GM12878 (cell line): ENCODE measurements around the gene BPIFB4. TPM values are rescaled to one million over a fixed set of nuclear protein-coding genes. Genes with fewer than 3 reads are reported as not detected.

Experiments
- ATAC-seq: fragments of 200-7000 bp; cut with Tn5 transposase; 3 replicates; pipeline ENCODE4 v1.9.1; 2020; ENCODE audit warnings: mild to moderate bottlenecking, moderate library complexity
- BruUV-seq: library from RNA; stranded (reverse); fragments of 400-500 nt; replicated peaks from 2 replicates; lab custom pipeline; 2021; lab: Mats Ljungman, UMichigan
- CTCF ChIA-PET: fragments of 300-600 bp; sonication (Branson Sonifier 250); formaldehyde crosslinking; extraction: SDS; loops from one replicate; lab custom pipeline; 2021; ENCODE audit warnings: inconsistent platforms; lab: Yijun Ruan, JAX
- POLR2A ChIA-PET: fragments of 350-600 bp; formaldehyde crosslinking; extraction: SDS; loops from one replicate; lab custom pipeline; 2021; ENCODE audit warnings: inconsistent platforms; lab: Charles Lee
- RAD21 ChIA-PET: fragments of 300-600 bp; sonication (Branson Sonifier 250); formaldehyde crosslinking; loops from one replicate; lab custom pipeline; 2023; ENCODE audit warnings: antibody characterized with exemption; ENCODE audit not compliant: unreplicated experiment; lab: Charles Lee
- SMC1A ChIA-PET: fragments of 300-600 bp; sonication (Branson Sonifier 250); formaldehyde crosslinking; loops from one replicate; lab custom pipeline; 2023; ENCODE audit not compliant: unreplicated experiment, uncharacterized antibody; lab: Charles Lee
- DNase-seq: peaks from one replicate; pipeline ENCODE4 v3.0.0-alpha.2; 2011; ENCODE audit warnings: low read depth, low spot score
- FAIRE-seq: peaks from 3 replicates; lab custom pipeline; 2011; peaks lifted over from hg19 to GRCh38; lab: Jason Lieb, UNC
- H2AFZ ChIP-seq: 2 replicates; pipeline ENCODE4 v1.6.0; 2011; ENCODE audit warnings: low read depth, low read length, control low read depth; ENCODE audit not compliant: control insufficient read depth
- H3K27ac ChIP-seq: 2 replicates; pipeline ENCODE4 v1.5.1; 2011; ENCODE audit warnings: control low read depth; ENCODE audit not compliant: control insufficient read depth, insufficient read depth
- H3K27me3 ChIP-seq, 2 experiments: replicated peaks in 1 of 2; 2 replicates each; pipeline versions ENCODE4 v1.6.0 to v1.6.1; 2011; ENCODE audit warnings: low read length in 1 of 2; ENCODE audit not compliant: control insufficient read depth in 2 of 2, insufficient read depth in 2 of 2
- H3K36me3 ChIP-seq, 2 experiments: 2 replicates each; pipeline ENCODE4 v1.5.1; 2011; ENCODE audit warnings: low read length in 1 of 2; ENCODE audit not compliant: control insufficient read depth in 2 of 2, insufficient read depth in 2 of 2
- H3K4me1 ChIP-seq: 2 replicates; pipeline ENCODE4 v1.6.1; 2011; ENCODE audit warnings: mild to moderate bottlenecking, low read length, moderate library complexity, mixed read lengths; ENCODE audit not compliant: control insufficient read depth, insufficient read depth
- H3K4me2 ChIP-seq: 2 replicates; pipeline ENCODE4 v1.6.0; 2011; ENCODE audit warnings: control low read depth; ENCODE audit not compliant: control insufficient read depth, insufficient read depth
- H3K4me3 ChIP-seq: fragments of 200-600 bp; sonication (generic); 2 replicates; pipeline ENCODE4 v1.5.1; 2016
- H3K79me2 ChIP-seq: 2 replicates; pipeline ENCODE4 v1.6.0; 2011; ENCODE audit warnings: low read length; ENCODE audit not compliant: control insufficient read depth, insufficient read depth
- H3K9ac ChIP-seq: 2 replicates; pipeline ENCODE4 v1.8.0; 2011; ENCODE audit warnings: low read length, control low read depth, mixed read lengths; ENCODE audit not compliant: control insufficient read depth, insufficient read depth
- H3K9me3 ChIP-seq: replicated peaks from 3 replicates; pipeline ENCODE4 v1.5.1; 2011; ENCODE audit warnings: mild to moderate bottlenecking, low read length; ENCODE audit not compliant: control insufficient read depth, insufficient read depth
- H4K20me1 ChIP-seq: 2 replicates; pipeline ENCODE4 v1.6.0; 2011; ENCODE audit not compliant: control insufficient read depth, insufficient read depth
- BACH1 ChIP-seq: fragments of 450-650 bp; IDR thresholded peaks from 2 replicates; pipeline ENCODE4 v1.6.1; 2017; ENCODE audit warnings: mild to moderate bottlenecking, borderline replicate concordance
- CHD2 ChIP-seq: IDR thresholded peaks from 2 replicates; pipeline ENCODE4 v1.6.1; 2011; ENCODE audit warnings: low read depth, low read length, improper control_type of control experiment, borderline replicate concordance
- DPF2 ChIP-seq: fragments of 450-650 bp; IDR thresholded peaks from 2 replicates; pipeline ENCODE4 v1.6.1; 2017; ENCODE audit warnings: mild to moderate bottlenecking
- EED ChIP-seq: sonication (generic); IDR thresholded peaks from 2 replicates; pipeline ENCODE4 v1.6.1; 2016; ENCODE audit warnings: antibody characterized with exemption, low read depth
- FOS ChIP-seq: IDR thresholded peaks from 3 replicates; pipeline ENCODE4 v1.6.1; 2011; ENCODE audit warnings: borderline replicate concordance; ENCODE audit not compliant: insufficient read length; ENCODE audit errors: extremely low read depth
- FOXK2 ChIP-seq: fragments of 450-650 bp; IDR thresholded peaks from 2 replicates; pipeline ENCODE4 v1.6.1; 2017; ENCODE audit warnings: mild to moderate bottlenecking, moderate library complexity
- LARP7 ChIP-seq: fragments of 450-650 bp; IDR thresholded peaks from 2 replicates; pipeline ENCODE4 v1.6.1; 2017; ENCODE audit warnings: mild to moderate bottlenecking
- MAX ChIP-seq: IDR thresholded peaks from 2 replicates; pipeline ENCODE4 v1.6.1; 2012; ENCODE audit warnings: low read depth, low read length, improper control_type of control experiment
- MTA3 ChIP-seq: IDR thresholded peaks from 2 replicates; pipeline ENCODE4 v1.6.1; 2012; ENCODE audit warnings: low read length, inconsistent platforms, borderline replicate concordance
- PAX8 ChIP-seq: fragments of 450-650 bp; IDR thresholded peaks from 2 replicates; pipeline ENCODE4 v1.6.1; 2017; ENCODE audit warnings: mild to moderate bottlenecking, moderate library complexity
- RAD51 ChIP-seq: fragments of 450-650 bp; IDR thresholded peaks from 2 replicates; pipeline ENCODE4 v1.6.1; 2016; ENCODE audit warnings: moderate library complexity, mild to moderate bottlenecking, inconsistent platforms
- RCOR1 ChIP-seq: conservative IDR thresholded peaks from 2 replicates; pipeline ENCODE4 v1.6.1; 2012; ENCODE audit warnings: low read depth, low read length, improper control_type of control experiment
- SIN3A ChIP-seq: IDR thresholded peaks from 2 replicates; pipeline ENCODE4 v1.6.1; 2012; ENCODE audit warnings: low read depth, low read length, improper control_type of control experiment
- SPI1 ChIP-seq: IDR thresholded peaks from 2 replicates; pipeline ENCODE4 v1.6.1; 2011; ENCODE audit warnings: low read depth, mild to moderate bottlenecking, low read length, moderate library complexity, borderline replicate concordance; ENCODE audit not compliant: insufficient read depth
- TBL1XR1 ChIP-seq: IDR thresholded peaks from 2 replicates; pipeline ENCODE4 v1.6.1; 2012; ENCODE audit warnings: low read depth, low read length, improper control_type of control experiment
- TCF12 ChIP-seq: IDR thresholded peaks from 2 replicates; pipeline ENCODE4 v1.6.1; 2011; ENCODE audit warnings: low read depth, mild to moderate bottlenecking, low read length
- ZNF217 ChIP-seq: fragments of 450-650 bp; IDR thresholded peaks from 2 replicates; pipeline ENCODE4 v1.6.1; 2017; ENCODE audit warnings: antibody characterized with exemption, mild to moderate bottlenecking
- WGBS: methylation state at CpG from one replicate; pipeline ENCODE4 v1.1.6; 2016; ENCODE audit warnings: low lambda C conversion rate; ENCODE audit not compliant: insufficient replicate concordance, insufficient coverage; ENCODE audit errors: missing lambda C conversion rate; 5-methylcytosine and 5-hydroxymethylcytosine counted together
- in situ Hi-C: fragments of 300-500 bp; cut with MboI; formaldehyde crosslinking; loops from 9 replicates; pipeline ENCODE4 v1.14.3; 2018; ENCODE audit warnings: mixed read lengths
- intact Hi-C: fragments of 100-400 bp; cut with micrococcal nuclease; formaldehyde crosslinking; loops from one replicate; pipeline ENCODE4 v1.14.2; 2022; ENCODE audit not compliant: unreplicated experiment
- polyA plus RNA-seq, 11 experiments: library from polyadenylated mRNA; depleted of rRNA in 4 of 11; unstranded in 6 of 11; stranded (reverse) in 5 of 11; fragments of >200 nt; fragmentation: Nextera tagmentation in 4 of 11; fragmentation: Illumina TruSeq in 1 of 11; extraction: Ambion mirVana in 4 of 11; extraction: Trizol in 1 of 11; gene quantifications; 1 replicate in 1 of 11; 2 replicates in 10 of 11; pipeline versions ENCODE4 v1.2.1 to v1.2.3, GENCODE V29; 2011 to 2016; ENCODE audit warnings: inconsistent platforms in 2 of 11, missing spikeins in 2 of 11, low read depth in 1 of 11
- total RNA-seq, 4 experiments: library from RNA; depleted of rRNA in 3 of 4; stranded (reverse); fragments of >200 nt in 3 of 4; fragmentation: Illumina TruSeq in 1 of 4; extraction: Trizol in 1 of 4; gene quantifications; 2 replicates each; pipeline versions ENCODE4 v1.2.1 to v1.2.3, GENCODE V29; 2013 to 2021

Gene BPIFB4
- total and polyA plus RNA-seq, 10 of the 15 experiments (the other 5 are each of a cell fraction or from before 2014, with no cell fraction given), result 0.12 TPM; not detected in 9

- ChIA-PET POLR2A (no interaction called here), CTCF (no interaction called here), RAD21 (no interaction called here), SMC1A (no interaction called here)
- intact Hi-C loops, result no loop called here
- Histone ChIP-seq H3K4me1 (no peaks in the 10 kb centered on the region), H3K4me3 (no peak overlapping the region), H3K36me3 (no peaks in the 10 kb centered on the region), H3K79me2 (no peaks in the 10 kb centered on the region), H3K9me3 (no peaks in the 10 kb centered on the region), H3K4me2 (no peak overlapping the region)
- WGBS, result 13% methylated on average over 6 of the region's 6 CpGs
- no TSS peak for BruUV-seq
- TF ChIP-seq TCF12 (no peak), DPF2 (no peak), CHD2 (no peak), FOS (no peak), FOXK2 (no peak), EED (no peak), RAD51 (no peak), PAX8 (no peak), MTA3 (no peak), TBL1XR1 (no peak), SPI1 (no peak), MAX (no peak), BACH1 (no peak), RCOR1 (no peak), LARP7 (no peak), ZNF217 (no peak), SIN3A (no peak)
- TF ChIP-seq, all 136 proteins: peak for 0
- Histone ChIP-seq H3K27ac (no peak overlapping the region), H3K9ac (no peak overlapping the region), H3K27me3 (peaks cover 0 to 1% of the 10 kb centered on the region in 2 experiments; a peak in 1 of 4 replicates), H2AFZ (no peak overlapping the region), H4K20me1 (no peaks in the 10 kb centered on the region)
- in situ Hi-C loops, result no loop called here
- FAIRE-seq, result no peak
- DNase-seq, result no peak
- no peak for ATAC-seq
Measured at GRCh38 chr20:33034901-33035492, 44.4 kb upstream of the BPIFB4 start.
